Hepatocyte (in vitro differentiated cells): Measurements from ENCODE around the gene A2ML1.

Source experiments
- CTCF ChIP-seq: fragments of 200-600 bp; sonication (generic); IDR thresholded peaks from 2 replicates; pipeline ENCODE4 v1.5.1; 2016; ENCODE audit warnings: antibody characterized with exemption, mild to moderate bottlenecking; ENCODE audit not compliant: poor library complexity
- EZH2 ChIP-seq: fragments of 200-600 bp; sonication (generic); IDR thresholded peaks from 2 replicates; pipeline ENCODE4 v1.6.1; 2016; ENCODE audit warnings: antibody characterized with exemption, mild to moderate bottlenecking, borderline replicate concordance
- EZH2phosphoT487 ChIP-seq: fragments of 200-600 bp; sonication (generic); IDR thresholded peaks from one replicate; pipeline ENCODE4 v1.6.1; 2018; ENCODE audit warnings: antibody characterized with exemption, mild to moderate bottlenecking, low read depth, moderate library complexity; ENCODE audit not compliant: unreplicated experiment, severe bottlenecking

- TF ChIP-seq CTCF (no peak), EZH2 (no peak), EZH2phosphoT487 (no peak)
Measured at GRCh38 chr12:8886502-8887284, 64.3 kb downstream of the A2ML1 start.
